ENCODE data around the gene EPG5. TPM values are rescaled to one million over a fixed set of nuclear protein-coding genes. Genes with fewer than 3 reads are reported as not detected.

EPG5 gene
- total and polyA plus RNA-seq, 10 of the 15 experiments (the other 5 are each of a cell fraction or from before 2014, with no cell fraction given) = 1.9 to 27.7 (median 9.0) TPM

- no peak for TF ChIP-seq E2F8 (IDR thresholded peaks at IDR 0.05; ENCODE audit: low read depth, partially characterized antibody)
- TF ChIP-seq, protein P1, sequence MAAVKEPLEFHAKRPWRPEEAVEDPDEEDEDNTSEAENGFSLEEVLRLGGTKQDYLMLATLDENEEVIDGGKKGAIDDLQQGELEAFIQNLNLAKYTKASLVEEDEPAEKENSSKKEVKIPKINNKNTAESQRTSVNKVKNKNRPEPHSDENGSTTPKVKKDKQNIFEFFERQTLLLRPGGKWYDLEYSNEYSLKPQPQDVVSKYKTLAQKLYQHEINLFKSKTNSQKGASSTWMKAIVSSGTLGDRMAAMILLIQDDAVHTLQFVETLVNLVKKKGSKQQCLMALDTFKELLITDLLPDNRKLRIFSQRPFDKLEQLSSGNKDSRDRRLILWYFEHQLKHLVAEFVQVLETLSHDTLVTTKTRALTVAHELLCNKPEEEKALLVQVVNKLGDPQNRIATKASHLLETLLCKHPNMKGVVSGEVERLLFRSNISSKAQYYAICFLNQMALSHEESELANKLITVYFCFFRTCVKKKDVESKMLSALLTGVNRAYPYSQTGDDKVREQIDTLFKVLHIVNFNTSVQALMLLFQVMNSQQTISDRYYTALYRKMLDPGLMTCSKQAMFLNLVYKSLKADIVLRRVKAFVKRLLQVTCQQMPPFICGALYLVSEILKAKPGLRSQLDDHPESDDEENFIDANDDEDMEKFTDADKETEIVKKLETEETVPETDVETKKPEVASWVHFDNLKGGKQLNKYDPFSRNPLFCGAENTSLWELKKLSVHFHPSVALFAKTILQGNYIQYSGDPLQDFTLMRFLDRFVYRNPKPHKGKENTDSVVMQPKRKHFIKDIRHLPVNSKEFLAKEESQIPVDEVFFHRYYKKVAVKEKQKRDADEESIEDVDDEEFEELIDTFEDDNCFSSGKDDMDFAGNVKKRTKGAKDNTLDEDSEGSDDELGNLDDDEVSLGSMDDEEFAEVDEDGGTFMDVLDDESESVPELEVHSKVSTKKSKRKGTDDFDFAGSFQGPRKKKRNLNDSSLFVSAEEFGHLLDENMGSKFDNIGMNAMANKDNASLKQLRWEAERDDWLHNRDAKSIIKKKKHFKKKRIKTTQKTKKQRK (IDR thresholded peaks at IDR 0.05; ENCODE audit: low read depth, low read length) = no peak
- TF ChIP-seq MLLT1 (IDR thresholded peaks at IDR 0.05) = peak; percentile 55; the same call in 1 of the 2 replicates
- TF ChIP-seq, protein P2, sequence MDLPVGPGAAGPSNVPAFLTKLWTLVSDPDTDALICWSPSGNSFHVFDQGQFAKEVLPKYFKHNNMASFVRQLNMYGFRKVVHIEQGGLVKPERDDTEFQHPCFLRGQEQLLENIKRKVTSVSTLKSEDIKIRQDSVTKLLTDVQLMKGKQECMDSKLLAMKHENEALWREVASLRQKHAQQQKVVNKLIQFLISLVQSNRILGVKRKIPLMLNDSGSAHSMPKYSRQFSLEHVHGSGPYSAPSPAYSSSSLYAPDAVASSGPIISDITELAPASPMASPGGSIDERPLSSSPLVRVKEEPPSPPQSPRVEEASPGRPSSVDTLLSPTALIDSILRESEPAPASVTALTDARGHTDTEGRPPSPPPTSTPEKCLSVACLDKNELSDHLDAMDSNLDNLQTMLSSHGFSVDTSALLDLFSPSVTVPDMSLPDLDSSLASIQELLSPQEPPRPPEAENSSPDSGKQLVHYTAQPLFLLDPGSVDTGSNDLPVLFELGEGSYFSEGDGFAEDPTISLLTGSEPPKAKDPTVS (IDR thresholded peaks at IDR 0.05; ENCODE audit: low read depth, low read length) = no peak
- TF ChIP-seq CHD4 (IDR thresholded peaks at IDR 0.05) = no peak
- no peak for TF ChIP-seq NFYB (IDR thresholded peaks at IDR 0.05; ENCODE audit: insufficient read depth, low read depth, low read length)
- TF ChIP-seq RELA (IDR thresholded peaks at IDR 0.05; ENCODE audit: borderline replicate concordance, partially characterized antibody) = peak; percentile 46
- no peak for TF ChIP-seq EZH2 (IDR thresholded peaks at IDR 0.05; ENCODE audit: borderline replicate concordance, control insufficient read depth, low read depth, low read length)
- peak; percentile 79; the same call in 1 of the 2 replicates for TF ChIP-seq GATAD2B (conservative IDR thresholded peaks at IDR 0.05; ENCODE audit: low read depth)
- no peak; the same call in 1 of the 2 replicates for TF ChIP-seq ATF7 (IDR thresholded peaks at IDR 0.05; ENCODE audit: low read depth)
- no peak for TF ChIP-seq CTCF (IDR thresholded peaks at IDR 0.05 in 2 of 3, conservative IDR thresholded peaks at IDR 0.05 in 1 of 3; ENCODE audit: control insufficient read depth in 2 of 3, extremely low read depth in 1 of 3, insufficient read depth in 1 of 3, low read depth in 3 of 3, low read length in 3 of 3)
- no peak for TF ChIP-seq RAD21 (IDR thresholded peaks at IDR 0.05; ENCODE audit: insufficient read depth, low read depth, low read length)
- peak; percentile 34 for TF ChIP-seq JUNB (IDR thresholded peaks at IDR 0.05)
- peak; percentile 33 for TF ChIP-seq SMAD1 (IDR thresholded peaks at IDR 0.05; ENCODE audit: low read depth, partially characterized antibody)
- TF ChIP-seq, protein P3, sequence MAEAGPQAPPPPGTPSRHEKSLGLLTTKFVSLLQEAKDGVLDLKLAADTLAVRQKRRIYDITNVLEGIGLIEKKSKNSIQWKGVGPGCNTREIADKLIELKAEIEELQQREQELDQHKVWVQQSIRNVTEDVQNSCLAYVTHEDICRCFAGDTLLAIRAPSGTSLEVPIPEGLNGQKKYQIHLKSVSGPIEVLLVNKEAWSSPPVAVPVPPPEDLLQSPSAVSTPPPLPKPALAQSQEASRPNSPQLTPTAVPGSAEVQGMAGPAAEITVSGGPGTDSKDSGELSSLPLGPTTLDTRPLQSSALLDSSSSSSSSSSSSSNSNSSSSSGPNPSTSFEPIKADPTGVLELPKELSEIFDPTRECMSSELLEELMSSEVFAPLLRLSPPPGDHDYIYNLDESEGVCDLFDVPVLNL (IDR thresholded peaks at IDR 0.05; ENCODE audit: low read depth, low read length) = no peak
- TF ChIP-seq YY1 (IDR thresholded peaks at IDR 0.05; ENCODE audit: low read depth, low read length) = peak; percentile 46; the same call in 1 of the 2 replicates
Measured at GRCh38 chr18:45874491-45875184, 92.5 kb downstream of the EPG5 start (continued).
